GOT3 (cell line): Measurements from ENCODE around the gene UBE2G2.

Source experiments
- DNase-seq: peaks from one replicate; lab custom pipeline; 2025; ENCODE audit warnings: mixed read lengths; lab: John Stamatoyannopoulos, UW

UBE2G2 gene

GRCh38 chr21:44764319-44765230 is 37.0 kb downstream of the UBE2G2 start:
- DNase-seq: no peak

GRCh38 chr21:44763451-44764318 is 37.9 kb downstream of the UBE2G2 start:
- no peak for DNase-seq

GRCh38 chr21:44763050-44763378 is 38.6 kb downstream of the UBE2G2 start:
- DNase-seq: no peak

GRCh38 chr21:44762221-44763049 is 39.2 kb downstream of the UBE2G2 start:
- DNase-seq: no peak

GRCh38 chr21:44761747-44762208 is 39.8 kb downstream of the UBE2G2 start:
- DNase-seq: no peak

GRCh38 chr21:44761011-44761729 is 40.5 kb downstream of the UBE2G2 start:
- DNase-seq: no peak

- DNase-seq: no peak
These were observed 41.2 kb downstream of the UBE2G2 start for GRCh38 chr21:44760376-44760775.

- no peak for DNase-seq
These were observed 41.9 kb downstream of the UBE2G2 start for GRCh38 chr21:44759628-44760285.

- DNase-seq: no peak
These were observed 42.6 kb downstream of the UBE2G2 start for GRCh38 chr21:44758781-44759627.

- no peak for DNase-seq
These were observed 43.5 kb downstream of the UBE2G2 start for GRCh38 chr21:44758141-44758561.

- DNase-seq: no peak
These were observed 43.9 kb downstream of the UBE2G2 start for GRCh38 chr21:44757731-44758130.

GRCh38 chr21:44756423-44757185 is 45.0 kb downstream of the UBE2G2 start:
- DNase-seq: no peak

GRCh38 chr21:44755227-44755626 is 46.4 kb downstream of the UBE2G2 start:
- DNase-seq: no peak

GRCh38 chr21:44753357-44753756 is 48.3 kb downstream of the UBE2G2 start:
- DNase-seq: no peak

GRCh38 chr21:44752671-44753235 is 48.9 kb downstream of the UBE2G2 start:
- DNase-seq: no peak

GRCh38 chr21:44751799-44752636 is 49.6 kb downstream of the UBE2G2 start:
- DNase-seq: no peak

GRCh38 chr21:44751186-44751798 is 50.3 kb downstream of the UBE2G2 start:
- DNase-seq: no peak
